Nephron progenitor cell (in vitro differentiated cells): ENCODE results near the gene C1orf174.

Experiments used
- DNase-seq: peaks from one replicate; pipeline ENCODE4 v3.0.0; 2021
- H3K27ac Mint-ChIP-seq: 2 replicates; pipeline ENCODE4 v1.8.0; 2021; ENCODE audit warnings: mild to moderate bottlenecking, moderate library complexity, mixed read lengths
- H3K27me3 Mint-ChIP-seq: 2 replicates; pipeline ENCODE4 v1.8.0; 2021; ENCODE audit warnings: mild to moderate bottlenecking, low read depth, mixed read lengths; ENCODE audit not compliant: poor library complexity
- H3K36me3 Mint-ChIP-seq: 2 replicates; pipeline ENCODE4 v1.8.0; 2021; ENCODE audit warnings: low read depth, mixed read lengths
- H3K4me1 Mint-ChIP-seq: 2 replicates; pipeline ENCODE4 v1.8.0; 2021; ENCODE audit warnings: mixed read lengths
- H3K4me3 Mint-ChIP-seq: 2 replicates; pipeline ENCODE4 v1.8.0; 2021; ENCODE audit warnings: mild to moderate bottlenecking, moderate library complexity, mixed read lengths
- H3K9me3 Mint-ChIP-seq: 2 replicates; pipeline ENCODE4 v1.8.0; 2021; ENCODE audit warnings: mild to moderate bottlenecking, moderate library complexity, mixed read lengths
- TF ChIP-seq, protein P1 (sequence below): fragments of 200-600 bp; sonication (generic); IDR thresholded peaks from 2 replicates; pipeline ENCODE4 v1.5.0; 2021; ENCODE audit warnings: antibody characterized with exemption

The C1orf174 gene

GRCh38 chr1:3923378-3924185, 23.5 kb upstream of the C1orf174 start:
- no peak overlapping the region for H3K4me3 Mint-ChIP-seq
- no peaks in the 10 kb centered on the region for H3K36me3 Mint-ChIP-seq
- peaks cover 10% of the 10 kb centered on the region for H3K4me1 Mint-ChIP-seq
- peaks cover 3% of the 10 kb centered on the region for H3K9me3 Mint-ChIP-seq
- H3K27me3 Mint-ChIP-seq = peaks cover 16% of the 10 kb centered on the region
- DNase-seq = no peak
- TF ChIP-seq, protein P1, sequence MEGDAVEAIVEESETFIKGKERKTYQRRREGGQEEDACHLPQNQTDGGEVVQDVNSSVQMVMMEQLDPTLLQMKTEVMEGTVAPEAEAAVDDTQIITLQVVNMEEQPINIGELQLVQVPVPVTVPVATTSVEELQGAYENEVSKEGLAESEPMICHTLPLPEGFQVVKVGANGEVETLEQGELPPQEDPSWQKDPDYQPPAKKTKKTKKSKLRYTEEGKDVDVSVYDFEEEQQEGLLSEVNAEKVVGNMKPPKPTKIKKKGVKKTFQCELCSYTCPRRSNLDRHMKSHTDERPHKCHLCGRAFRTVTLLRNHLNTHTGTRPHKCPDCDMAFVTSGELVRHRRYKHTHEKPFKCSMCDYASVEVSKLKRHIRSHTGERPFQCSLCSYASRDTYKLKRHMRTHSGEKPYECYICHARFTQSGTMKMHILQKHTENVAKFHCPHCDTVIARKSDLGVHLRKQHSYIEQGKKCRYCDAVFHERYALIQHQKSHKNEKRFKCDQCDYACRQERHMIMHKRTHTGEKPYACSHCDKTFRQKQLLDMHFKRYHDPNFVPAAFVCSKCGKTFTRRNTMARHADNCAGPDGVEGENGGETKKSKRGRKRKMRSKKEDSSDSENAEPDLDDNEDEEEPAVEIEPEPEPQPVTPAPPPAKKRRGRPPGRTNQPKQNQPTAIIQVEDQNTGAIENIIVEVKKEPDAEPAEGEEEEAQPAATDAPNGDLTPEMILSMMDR = no peak
- no peak overlapping the region for H3K27ac Mint-ChIP-seq

GRCh38 chr1:3922851-3923250, 22.8 kb upstream of the C1orf174 start:
- H3K27ac Mint-ChIP-seq = no peak overlapping the region
- H3K36me3 Mint-ChIP-seq = no peaks in the 10 kb centered on the region
- H3K4me1 Mint-ChIP-seq = peaks cover 10% of the 10 kb centered on the region
- H3K27me3 Mint-ChIP-seq = peaks cover 16% of the 10 kb centered on the region
- peaks cover 8% of the 10 kb centered on the region for H3K9me3 Mint-ChIP-seq
- no peak for DNase-seq
- no peak overlapping the region for H3K4me3 Mint-ChIP-seq
- TF ChIP-seq, protein P1 = no peak

GRCh38 chr1:3922201-3922725, 22.2 kb upstream of the C1orf174 start:
- H3K27ac Mint-ChIP-seq = no peak overlapping the region
- H3K4me1 Mint-ChIP-seq = peaks cover 10% of the 10 kb centered on the region
- no peak for DNase-seq
- H3K27me3 Mint-ChIP-seq = peaks cover 16% of the 10 kb centered on the region
- TF ChIP-seq, protein P1 = no peak
- H3K36me3 Mint-ChIP-seq = no peaks in the 10 kb centered on the region
- peaks cover 8% of the 10 kb centered on the region for H3K9me3 Mint-ChIP-seq
- H3K4me3 Mint-ChIP-seq = no peak overlapping the region

GRCh38 chr1:3921765-3922164, 21.7 kb upstream of the C1orf174 start:
- Mint-ChIP-seq H3K4me1 (peaks cover 10% of the 10 kb centered on the region), H3K27ac (no peak overlapping the region)
- DNase-seq = no peak

DNA sequence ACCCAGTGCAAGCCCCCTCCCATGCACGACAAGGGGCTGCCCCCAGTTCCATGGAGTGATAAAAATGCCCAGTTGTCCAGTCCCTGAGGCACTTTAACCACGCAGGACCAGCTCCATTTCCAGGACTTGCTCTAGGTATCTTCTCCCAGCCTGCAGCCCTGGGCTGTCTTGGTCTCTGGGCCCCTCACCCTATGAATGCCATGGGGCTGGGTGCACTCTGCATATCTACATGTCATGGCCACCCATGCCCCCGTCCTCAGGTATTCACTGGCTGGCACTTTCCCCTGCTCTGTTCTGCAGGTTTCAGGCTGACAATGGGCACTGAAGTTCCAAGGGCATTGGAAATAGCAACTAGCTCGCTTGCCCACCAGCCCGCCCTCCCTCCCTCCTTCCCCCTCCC, 19.6 kb upstream of the C1orf174 start:
- H3K27ac Mint-ChIP-seq = no peak overlapping the region
- H3K4me3 Mint-ChIP-seq = no peak overlapping the region
- no peak for DNase-seq
- H3K9me3 Mint-ChIP-seq = peaks cover 8% of the 10 kb centered on the region
- TF ChIP-seq, protein P1 = no peak
- H3K4me1 Mint-ChIP-seq = peaks cover 6% of the 10 kb centered on the region
- H3K27me3 Mint-ChIP-seq = peaks cover 13% of the 10 kb centered on the region
- no peaks in the 10 kb centered on the region for H3K36me3 Mint-ChIP-seq

More at GRCh38 chr1:3921765-3922164, 21.7 kb upstream of the C1orf174 start:
- TF ChIP-seq, protein P1 = no peak
- Mint-ChIP-seq H3K27me3 (peaks cover 16% of the 10 kb centered on the region), H3K36me3 (no peaks in the 10 kb centered on the region), H3K4me3 (no peak overlapping the region), H3K9me3 (peaks cover 8% of the 10 kb centered on the region)
